Bladder microvascular endothelial cell (primary cell): ENCODE data around the gene SSTR3. TPM values are rescaled to one million over a fixed set of nuclear protein-coding genes. Genes with fewer than 3 reads are reported as not detected.

Experiments
- total RNA-seq: library from RNA; depleted of rRNA; stranded (reverse); fragments of >200 nt; gene quantifications from 2 replicates; pipeline ENCODE4 v1.2.3, GENCODE V29; 2014

SSTR3 gene
- not detected in 2 replicates for total RNA-seq

GRCh38 chr22:37212174-37212906, at the start of gene SSTR3:
Gene SSTR3, minus strand, starts transcription at chr22:37212477. Its CDS starts 4,674 bp downstream, at chr22:37207803.

GRCh38 chr22:37244114-37244921, 32.0 kb upstream of the SSTR3 start, which contains the start of gene RAC2:
Gene RAC2, minus strand, starts transcription at chr22:37244269. Its CDS starts 121 bp downstream, at chr22:37244148.

GRCh38 chr22:37187891-37188761, 24.2 kb downstream of the SSTR3 start, which contains the start of gene C1QTNF6:
Gene C1QTNF6, minus strand, starts transcription at chr22:37188247. Its CDS starts 34 bp downstream, at chr22:37188213.

Other genes starting within 250 kb of the SSTR3 start
- 35.7 and 47.8 TPM in 2 replicates for gene TST, start 193.0 kb downstream of the SSTR3 start, total RNA-seq
- gene MPST, start 192.7 kb downstream of the SSTR3 start, total RNA-seq = 83.9 and 93.9 TPM in 2 replicates
- 16.4 and 52.7 TPM in 2 replicates for gene KCTD17, start 160.7 kb downstream of the SSTR3 start, total RNA-seq
- gene TMPRSS6, start 102.8 kb downstream of the SSTR3 start, total RNA-seq = not detected in 2 replicates
- not detected in 2 replicates for gene IL2RB, start 62.6 kb downstream of the SSTR3 start, total RNA-seq
- 2.8 and 4.5 TPM in 2 replicates for gene C1QTNF6, start 24.2 kb downstream of the SSTR3 start, total RNA-seq
- 9.9 and 18.6 TPM in 2 replicates for gene RAC2, start 31.8 kb upstream of the SSTR3 start, total RNA-seq
- 0.06 TPM in 1 of 2 replicates, not detected in the other for gene CYTH4, start 70.0 kb upstream of the SSTR3 start, total RNA-seq
- under 0.01 and 0.06 TPM in 2 replicates for gene ELFN2, start 215.0 kb upstream of the SSTR3 start, total RNA-seq